ENCODE measurements around the gene PSENEN.
"Not testable (repeated sequence)": the region's sequence is repeated elsewhere in the genome, so short reads cannot be mapped to it uniquely, and the experiment has no call there.

The PSENEN gene

GRCh38 chr19:35789978-35790944, 44.8 kb downstream of the PSENEN start:
- no peak for DNase-seq

GRCh38 chr19:35790981-35791813, 45.7 kb downstream of the PSENEN start:
- DNase-seq: peak; percentile 5

- no peak for DNase-seq
Observed at GRCh38 chr19:35791814-35792279, 46.4 kb downstream of the PSENEN start.

GRCh38 chr19:35792312-35792711, 46.9 kb downstream of the PSENEN start:
- DNase-seq: no peak

- no peak for DNase-seq
Observed at GRCh38 chr19:35792888-35793287, 47.4 kb downstream of the PSENEN start.

GRCh38 chr19:35793381-35794165, 48.1 kb downstream of the PSENEN start:
- DNase-seq: no peak

- DNase-seq: not testable (repeated sequence)
Observed at GRCh38 chr19:35795564-35795963, 50.1 kb downstream of the PSENEN start.
